WI38 (cell line): ENCODE measurements around the gene GNG7.
"Not testable (repeated sequence)": the region's sequence is repeated elsewhere in the genome, so short reads cannot be mapped to it uniquely, and the experiment has no call there.

ENCODE experiments used
- H3K4me3 ChIP-seq: 2 replicates; pipeline ENCODE4 v1.5.1; 2011; ENCODE audit warnings: low read depth, mild to moderate bottlenecking, control low read depth, low read length
- CTCF ChIP-seq: IDR thresholded peaks from 2 replicates; pipeline ENCODE4 v1.5.1; 2012; ENCODE audit warnings: low read depth, mild to moderate bottlenecking, control low read depth, low read length

Gene GNG7

GRCh38 chr19:2690856-2691255 lies 11.6 kb downstream of the GNG7 start:
- TF ChIP-seq CTCF: no peak

GRCh38 chr19:2686360-2686759 lies 16.1 kb downstream of the GNG7 start:
- no peak for TF ChIP-seq CTCF
- H3K4me3 ChIP-seq: no peak overlapping the region

More at GRCh38 chr19:2690856-2691255, 11.6 kb downstream of the GNG7 start:
- no peak overlapping the region for H3K4me3 ChIP-seq

GRCh38 chr19:2685204-2685704 lies 17.2 kb downstream of the GNG7 start:
- no peak overlapping the region for H3K4me3 ChIP-seq
- TF ChIP-seq CTCF: no peak

GRCh38 chr19:2683430-2684003 lies 19.0 kb downstream of the GNG7 start:
- H3K4me3 ChIP-seq: no peak overlapping the region
- no peak for TF ChIP-seq CTCF

GRCh38 chr19:2680808-2681207 lies 21.7 kb downstream of the GNG7 start:
- H3K4me3 ChIP-seq: no peak overlapping the region
- TF ChIP-seq CTCF: no peak

- TF ChIP-seq CTCF: no peak
- H3K4me3 ChIP-seq: no peak overlapping the region
Measured at GRCh38 chr19:2679439-2679838, 23.1 kb downstream of the GNG7 start.

GRCh38 chr19:2678948-2679347 lies 23.5 kb downstream of the GNG7 start:
- H3K4me3 ChIP-seq: not testable (repeated sequence)
